H1 (cell line): ENCODE measurements around the gene SLC45A1. TPM values are rescaled to one million over a fixed set of nuclear protein-coding genes. Genes with fewer than 3 reads are reported as not detected.

ENCODE experiments used
- CTCF ChIA-PET: fragments of 300-600 bp; sonication (Branson Sonifier 250); formaldehyde crosslinking; loops from one replicate; lab custom pipeline; 2021; ENCODE audit not compliant: partially characterized antibody; lab: Charles Lee
- POLR2A ChIA-PET: fragments of 300-600 bp; sonication (Branson Sonifier 250); formaldehyde crosslinking; loops from one replicate; lab custom pipeline; 2021; ENCODE audit warnings: inconsistent platforms; ENCODE audit not compliant: partially characterized antibody; lab: Charles Lee
- DNase-seq, 2 experiments: peaks; one replicate each; pipeline versions ENCODE4 v3.0.0 to v3.0.0-alpha.2; 2010 to 2022; ENCODE audit warnings: low spot score in 2 of 2, low read depth in 1 of 2, mixed read lengths in 1 of 2
- FAIRE-seq: peaks from 2 replicates; lab custom pipeline; 2011; peaks lifted over from hg19 to GRCh38; lab: Jason Lieb, UNC
- H2AFZ ChIP-seq: 2 replicates; pipeline ENCODE4 v1.8.1; 2012; ENCODE audit warnings: low read length, inconsistent platforms
- H2AK5ac ChIP-seq: 2 replicates; pipeline ENCODE4 v1.6.1; 2013; ENCODE audit warnings: low read depth, low read length
- H2BK120ac ChIP-seq: replicated peaks from 2 replicates; pipeline ENCODE3; 2013; ENCODE audit warnings: low read depth, low read length, inconsistent platforms
- H2BK12ac ChIP-seq: 2 replicates; pipeline ENCODE4 v1.6.1; 2013; ENCODE audit warnings: low read depth, low read length
- H2BK15ac ChIP-seq: 2 replicates; pipeline ENCODE4 v1.6.1; 2013; ENCODE audit warnings: low read length
- H2BK20ac ChIP-seq: 2 replicates; pipeline ENCODE4 v1.6.1; 2013; ENCODE audit warnings: low read length
- H2BK5ac ChIP-seq: 2 replicates; pipeline ENCODE4 v1.6.1; 2013; ENCODE audit warnings: low read depth, low read length
- H3K14ac ChIP-seq: 2 replicates; pipeline ENCODE4 v1.6.1; 2013; ENCODE audit warnings: inconsistent platforms; ENCODE audit not compliant: insufficient read length
- H3K18ac ChIP-seq: 2 replicates; pipeline ENCODE4 v1.6.1; 2013; ENCODE audit warnings: low read length; ENCODE audit errors: extremely low read depth
- H3K23ac ChIP-seq: 2 replicates; pipeline ENCODE4 v1.6.1; 2013; ENCODE audit warnings: inconsistent platforms; ENCODE audit not compliant: insufficient read length
- H3K23me2 ChIP-seq: 2 replicates; pipeline ENCODE4 v1.6.1; 2013; ENCODE audit warnings: low read depth, low read length
- H3K27ac ChIP-seq: 2 replicates; pipeline ENCODE4 v1.6.1; 2011; ENCODE audit warnings: low read depth, low read length, inconsistent platforms
- H3K27me3 ChIP-seq, 4 experiments: replicated peaks in 1 of 4; 1 replicate in 1 of 4; 2 replicates in 3 of 4; pipeline versions ENCODE4 v1.6.1 to v1.8.1; 2011 to 2013; ENCODE audit warnings: low read length in 3 of 4, mild to moderate bottlenecking in 3 of 4, inconsistent platforms in 2 of 4, mixed read lengths in 2 of 4, moderate library complexity in 1 of 4; ENCODE audit not compliant: control insufficient read depth in 3 of 4, insufficient read depth in 3 of 4; ENCODE audit errors: extremely low read depth in 1 of 4
- H3K36me3 ChIP-seq, 4 experiments: 2 replicates each; pipeline versions ENCODE4 v1.6.1 to v1.8.1; 2011 to 2013; ENCODE audit warnings: mild to moderate bottlenecking in 4 of 4, low read length in 3 of 4, moderate library complexity in 2 of 4, control low read depth in 1 of 4, inconsistent platforms in 1 of 4; ENCODE audit not compliant: insufficient read depth in 4 of 4, control insufficient read depth in 2 of 4
- H3K4ac ChIP-seq: replicated peaks from 2 replicates; pipeline ENCODE3; 2013; ENCODE audit warnings: low read length, low read depth, mixed read lengths, inconsistent platforms; ENCODE audit not compliant: insufficient read length
- H3K4me1 ChIP-seq, 4 experiments: replicated peaks in 1 of 4; 1 replicate in 1 of 4; 2 replicates in 3 of 4; pipeline versions ENCODE4 v1.6.1 to v1.8.1; 2011 to 2013; ENCODE audit warnings: low read length in 3 of 4, inconsistent platforms in 2 of 4, mixed read lengths in 1 of 4; ENCODE audit not compliant: insufficient read depth in 4 of 4, control insufficient read depth in 3 of 4
- H3K4me2 ChIP-seq, 2 experiments: 2 replicates each; pipeline versions ENCODE4 v1.6.1 to v1.8.1; 2011 to 2013; ENCODE audit warnings: low read depth in 2 of 2, low read length in 2 of 2, control low read depth in 1 of 2, inconsistent platforms in 1 of 2, mild to moderate bottlenecking in 1 of 2; ENCODE audit not compliant: insufficient read depth in 1 of 2
- H3K4me3 ChIP-seq, 4 experiments: fragments of 200-600, 300-600 bp in 1 of 4; sonication (generic), shearing (Covaris generic), sonication (Bioruptor Twin) in 1 of 4; 2 replicates each; pipeline versions ENCODE4 v1.5.1 to v1.8.1; 2011 to 2016; ENCODE audit warnings: low read length in 4 of 4, low read depth in 3 of 4, control low read depth in 2 of 4, inconsistent platforms in 2 of 4, mild to moderate bottlenecking in 2 of 4, mixed read lengths in 1 of 4, moderate library complexity in 1 of 4; ENCODE audit not compliant: insufficient read depth in 2 of 4; ENCODE audit errors: extremely low read depth in 1 of 4
- H3K56ac ChIP-seq: replicated peaks from 2 replicates; pipeline ENCODE3; 2013; ENCODE audit warnings: low read depth, mild to moderate bottlenecking, mixed read lengths, low read length, inconsistent platforms; ENCODE audit not compliant: insufficient read length
- H3K79me1 ChIP-seq: 2 replicates; pipeline ENCODE4 v1.6.1; 2013; ENCODE audit warnings: low read depth, low read length, control low read depth
- H3K79me2 ChIP-seq, 2 experiments: 2 replicates each; pipeline versions ENCODE4 v1.6.1 to v1.8.1; 2012 to 2013; ENCODE audit warnings: low read length in 2 of 2, mild to moderate bottlenecking in 2 of 2, inconsistent platforms in 1 of 2; ENCODE audit not compliant: insufficient read depth in 2 of 2, control insufficient read depth in 1 of 2
- H3K9ac ChIP-seq, 4 experiments: replicated peaks in 1 of 4; 1 replicate in 1 of 4; 2 replicates in 3 of 4; pipeline versions ENCODE4 v1.6.1 to v1.8.1; 2011 to 2013; ENCODE audit warnings: low read depth in 3 of 4, low read length in 3 of 4, control low read depth in 2 of 4, mild to moderate bottlenecking in 2 of 4, moderate library complexity in 2 of 4, inconsistent platforms in 1 of 4; ENCODE audit errors: extremely low read depth in 1 of 4
- H3K9me3 ChIP-seq, 2 experiments: 2 replicates each; pipeline versions ENCODE4 v1.6.1 to v1.8.1; 2012 to 2013; ENCODE audit warnings: mild to moderate bottlenecking in 2 of 2, moderate library complexity in 2 of 2, control low read depth in 1 of 2, inconsistent platforms in 1 of 2, low read depth in 1 of 2, low read length in 1 of 2, mixed read lengths in 1 of 2; ENCODE audit not compliant: insufficient read depth in 2 of 2
- H4K20me1 ChIP-seq, 2 experiments: replicated peaks in 1 of 2; 2 replicates each; pipeline versions ENCODE3 to v1.8.1; 2011 to 2013; ENCODE audit warnings: inconsistent platforms in 2 of 2, low read length in 2 of 2, mild to moderate bottlenecking in 1 of 2; ENCODE audit not compliant: insufficient read depth in 2 of 2, control insufficient read depth in 1 of 2
- H4K5ac ChIP-seq: 2 replicates; pipeline ENCODE4 v1.6.1; 2013; ENCODE audit warnings: low read length, low read depth, mixed read lengths, inconsistent platforms; ENCODE audit not compliant: insufficient read length
- H4K8ac ChIP-seq: 2 replicates; pipeline ENCODE4 v1.8.0; 2013; ENCODE audit warnings: mild to moderate bottlenecking, moderate library complexity, low read length, inconsistent platforms; ENCODE audit not compliant: insufficient read depth; ENCODE audit errors: extremely low read depth
- H4K91ac ChIP-seq: replicated peaks from 2 replicates; pipeline ENCODE3; 2013; ENCODE audit warnings: low read length, mixed read lengths, inconsistent platforms; ENCODE audit not compliant: insufficient read length
- SIRT6 ChIP-seq: IDR thresholded peaks from one replicate; pipeline ENCODE4 v1.7.1; 2012; ENCODE audit warnings: low read length, inconsistent platforms
- WGBS, 2 experiments: shearing (Covaris generic) in 1 of 2; methylation state at CpG; one replicate each; pipeline versions ENCODE4 v1.1.6 to v1.1.7; 2013 to 2015; ENCODE audit warnings: low lambda C conversion rate in 2 of 2, mixed read lengths in 2 of 2, inconsistent platforms in 1 of 2, low coverage in 1 of 2, missing lambda C conversion rate in 1 of 2; ENCODE audit not compliant: insufficient replicate concordance in 2 of 2, insufficient coverage in 1 of 2, insufficient read length in 1 of 2; ENCODE audit errors: extremely low coverage in 1 of 2, missing lambda C conversion rate in 1 of 2; 5-methylcytosine and 5-hydroxymethylcytosine counted together
- polyA plus RNA-seq, 7 experiments: library from polyadenylated mRNA; depleted of rRNA in 3 of 7; stranded (reverse) in 5 of 7; unstranded in 2 of 7; fragments of >200 nt in 5 of 7; fragments of 200-250 nt in 2 of 7; gene quantifications; 1 replicate in 5 of 7; 2 replicates in 1 of 7; 4 replicates in 1 of 7; pipeline versions ENCODE4 v1.2.1 to v1.2.3, GENCODE V29; 2011 to 2013; ENCODE audit warnings: missing spikeins in 2 of 7, mixed read lengths in 2 of 7
- total RNA-seq: library from RNA; stranded (reverse); fragmentation: NEBNext Ultra II Directional; extraction: Animal tissue kit (Norgen Biotek cat#: 25700); gene quantifications from 2 replicates; pipeline ENCODE4 v1.2.1, GENCODE V29; 2021

The SLC45A1 gene
- total and polyA plus RNA-seq, 2 of the 8 experiments (the other 6 are each of a cell fraction or from before 2014, with no cell fraction given): 1.0 to 1.7 TPM

DNA sequence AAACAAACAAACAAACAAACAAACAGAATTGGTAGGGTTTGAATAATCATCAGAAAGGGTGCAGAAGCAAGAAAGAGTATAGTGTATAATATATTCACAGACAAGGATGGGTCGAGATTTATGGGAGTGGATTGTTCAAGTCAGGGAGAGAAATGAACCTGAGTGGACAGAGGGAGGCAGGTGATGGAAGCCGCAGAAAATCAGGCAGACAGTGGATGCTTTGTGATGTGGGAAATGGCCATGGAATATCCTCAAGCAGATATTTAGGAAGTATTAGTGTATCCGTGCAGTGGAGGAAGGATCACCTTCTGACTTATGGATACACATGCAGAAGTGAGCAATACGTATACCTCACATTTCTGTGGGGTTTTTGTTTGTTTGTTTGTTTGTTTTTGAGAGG lies 14.0 kb upstream of the SLC45A1 start:
- no peak overlapping the region for H2BK5ac ChIP-seq
- no peak overlapping the region for H3K27ac ChIP-seq
- H3K14ac ChIP-seq: no peak overlapping the region
- no peak overlapping the region for H3K4me2 ChIP-seq
- H2BK15ac ChIP-seq: no peak overlapping the region
- H4K20me1 ChIP-seq: no peaks in the 10 kb centered on the region
- CTCF ChIA-PET: interaction anchor here (0.8 to 3.0 kb wide), 3 partner anchors 8 to 288 kb away, joined by 4 to 30 read pairs (median 6); no protein-coding TSS in a partner anchor
- peaks cover 0 to 12% (median 2%) of the 10 kb centered on the region in 4 experiments; a peak in 2 of 7 replicates for H3K4me1 ChIP-seq
- DNase-seq: no peak
- no peak overlapping the region for H3K18ac ChIP-seq
- H3K79me2 ChIP-seq: no peaks in the 10 kb centered on the region
- no peaks in the 10 kb centered on the region for H3K36me3 ChIP-seq
- WGBS, 2 experiments: 92% methylated on average over 4 of the region's 4 CpGs; no CpG with 5 or more reads in 1 of the 2 experiments
- H2BK12ac ChIP-seq: no peak overlapping the region
- no peak overlapping the region for H2BK20ac ChIP-seq
- H4K5ac ChIP-seq: no peak overlapping the region
- no peak overlapping the region for H2BK120ac ChIP-seq
- no peak overlapping the region for H2AFZ ChIP-seq
- H4K91ac ChIP-seq: peak overlapping the region; percentile 40
- no peaks in the 10 kb centered on the region for H3K27me3 ChIP-seq
- H3K23me2 ChIP-seq: peaks cover 2% of the 10 kb centered on the region; the same call in 1 of the 2 replicates
- no peaks in the 10 kb centered on the region for H3K9me3 ChIP-seq
- no peak overlapping the region for H2AK5ac ChIP-seq
- no peak for TF ChIP-seq SIRT6
- TF ChIP-seq, all 59 proteins: peak for 0
- POLR2A ChIA-PET: no interaction called here
- FAIRE-seq: no peak
- Histone ChIP-seq H4K8ac (no peak overlapping the region), H3K4ac (no peak overlapping the region), H3K56ac (no peak overlapping the region), H3K9ac (no peak overlapping the region), H3K4me3 (no peak overlapping the region), H3K23ac (no peak overlapping the region), H3K79me1 (no peaks in the 10 kb centered on the region)
